HT-29 (cell line): ENCODE data around the gene SPAG16. TPM values are rescaled to one million over a fixed set of nuclear protein-coding genes. Genes with fewer than 3 reads are reported as not detected.
"Not testable (repeated sequence)": the region's sequence is repeated elsewhere in the genome, so short reads cannot be mapped to it uniquely, and the experiment has no call there.

Experiments
- DNase-seq: peaks from one replicate; pipeline ENCODE4 v3.0.0-alpha.2; 2015; ENCODE audit warnings: low spot score
- total RNA-seq: library from RNA; depleted of rRNA; stranded (reverse); fragments of >200 nt; shearing (Covaris generic); gene quantifications from 2 replicates; pipeline ENCODE4 v1.2.3, GENCODE V29; 2014

Gene SPAG16
- total RNA-seq, 1 experiment from 2014 or later = 16.2 TPM

DNA sequence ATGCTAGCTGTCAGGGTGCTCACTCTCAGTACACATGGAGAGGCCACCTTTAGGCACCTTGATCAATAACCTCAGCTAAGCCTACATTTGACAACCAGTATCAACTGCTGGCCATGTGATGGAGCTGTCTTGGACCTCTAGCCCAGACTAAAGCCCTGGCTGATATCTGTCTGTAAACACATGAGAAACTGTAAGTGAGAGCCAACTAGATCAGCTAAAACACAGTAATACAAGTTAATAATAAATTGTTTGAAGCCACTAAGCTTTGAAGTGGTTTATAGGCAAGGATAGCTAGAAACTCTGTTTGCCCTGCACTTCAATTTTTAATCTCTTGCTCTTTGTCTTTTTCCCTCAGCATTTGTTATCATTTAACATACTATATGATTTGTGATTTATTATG lies 407.1 kb downstream of the SPAG16 start:
- DNase-seq = no peak

DNA sequence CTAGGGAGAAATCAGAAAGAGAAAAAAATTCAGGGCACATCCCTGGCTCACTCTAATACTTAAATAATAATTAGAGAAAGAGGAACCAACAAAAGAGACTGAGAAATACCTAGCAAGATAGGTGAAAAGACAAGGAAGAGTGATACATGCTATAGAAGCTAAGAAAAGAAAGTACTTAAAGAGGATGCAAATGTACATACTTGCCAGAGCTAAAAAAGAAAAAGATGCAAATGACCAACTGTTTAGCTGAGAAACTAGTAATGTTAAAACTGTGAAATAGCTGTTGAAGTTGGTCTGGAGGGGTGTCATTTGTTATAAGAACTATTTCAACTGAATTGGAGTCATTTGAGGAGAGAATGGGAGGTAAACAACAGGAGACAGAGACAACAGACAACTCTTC lies 412.2 kb downstream of the SPAG16 start:
- no peak for DNase-seq

DNA sequence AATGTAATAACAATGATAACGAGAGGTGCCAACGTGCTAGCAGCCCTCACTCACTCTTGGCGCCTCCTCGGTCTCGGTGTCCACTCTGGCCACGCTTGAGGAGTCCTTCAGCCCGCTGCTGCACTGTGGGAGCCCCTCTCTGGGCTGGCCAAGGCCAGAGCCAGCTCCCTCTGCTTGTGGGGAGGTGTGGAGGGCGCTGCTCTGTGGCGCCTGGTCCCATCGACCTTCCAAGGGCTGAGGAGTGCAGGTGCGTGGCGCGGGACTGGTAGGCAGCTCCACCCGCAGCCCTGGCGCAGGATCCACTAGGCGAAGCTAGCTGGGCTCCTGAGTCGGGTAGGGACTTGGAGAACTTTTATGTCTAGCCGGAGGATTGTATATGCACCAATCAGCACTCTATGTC lies 417.1 kb downstream of the SPAG16 start:
- DNase-seq = not testable (repeated sequence)

DNA sequence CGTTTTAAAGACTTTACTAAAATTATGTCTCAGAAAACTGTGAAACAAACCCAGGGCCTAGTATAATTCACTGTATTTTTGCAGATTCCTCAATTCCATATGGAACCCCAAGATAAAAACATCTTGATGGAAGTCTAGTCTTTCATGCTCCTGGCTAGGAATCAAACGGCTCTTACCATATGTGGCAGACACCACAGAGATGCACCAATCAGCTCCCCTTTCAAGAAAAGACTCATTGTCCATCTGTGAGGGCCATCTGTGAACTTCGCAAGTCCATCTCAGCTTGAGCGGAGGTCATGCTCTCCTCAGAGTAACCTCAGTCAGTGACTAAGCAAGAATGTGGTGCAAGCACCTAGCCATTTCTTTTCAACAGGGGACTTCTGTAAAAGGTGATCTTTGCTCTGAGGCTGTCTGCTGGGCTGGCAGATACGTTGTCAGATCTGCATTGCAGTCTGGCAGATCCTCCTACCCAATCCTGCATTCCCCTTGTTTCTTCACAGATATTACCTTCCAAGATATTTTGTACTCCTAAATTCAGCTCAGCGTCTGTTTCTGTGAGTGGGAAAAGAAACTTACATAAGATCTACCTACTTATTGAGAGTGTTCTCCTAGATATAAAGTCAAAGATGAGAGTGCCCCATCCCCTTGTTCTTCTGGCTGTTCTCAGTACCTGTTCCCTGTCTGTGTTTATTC lies 419.3 kb downstream of the SPAG16 start:
- DNase-seq = no peak

DNA sequence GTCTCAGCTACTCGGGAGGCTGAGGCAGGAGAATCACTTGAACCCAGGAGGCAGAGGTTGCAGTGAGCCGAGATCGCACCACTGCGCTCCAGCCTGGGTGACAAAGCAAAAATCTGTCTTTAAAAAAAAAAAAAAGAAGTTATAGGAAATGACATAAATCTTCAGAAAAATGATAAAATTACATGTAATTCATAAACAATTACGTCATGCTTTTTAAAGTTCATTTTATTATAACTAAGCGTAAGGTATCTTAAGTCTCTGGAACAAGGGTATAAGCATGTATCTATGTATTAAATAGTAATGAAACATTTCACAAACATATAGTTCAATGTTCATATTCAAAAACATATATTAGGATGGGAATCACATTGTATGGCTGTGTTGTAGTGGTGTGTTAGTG lies 425.9 kb downstream of the SPAG16 start:
- DNase-seq = no peak

DNA sequence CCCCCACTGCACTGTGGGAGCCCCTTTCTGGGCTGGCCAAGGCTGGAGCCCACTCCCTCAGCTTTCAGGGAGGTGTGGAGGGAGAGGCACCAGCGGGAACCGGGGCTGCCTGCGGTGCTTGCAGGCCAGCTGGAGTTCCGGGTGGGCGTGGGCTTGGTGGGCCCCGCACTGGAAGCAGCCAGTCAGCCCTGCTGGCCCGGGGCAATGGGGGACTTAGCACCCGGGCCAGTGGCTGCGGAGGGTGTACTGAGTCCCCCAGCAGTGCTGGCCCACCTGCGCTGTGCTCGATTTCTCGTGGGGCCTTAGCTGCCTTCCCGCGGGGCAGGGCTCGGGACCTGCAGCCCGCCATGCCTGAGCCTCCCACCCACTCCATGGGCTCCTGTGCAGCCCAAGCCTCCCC lies 434.1 kb downstream of the SPAG16 start:
- not testable (repeated sequence) for DNase-seq

DNA sequence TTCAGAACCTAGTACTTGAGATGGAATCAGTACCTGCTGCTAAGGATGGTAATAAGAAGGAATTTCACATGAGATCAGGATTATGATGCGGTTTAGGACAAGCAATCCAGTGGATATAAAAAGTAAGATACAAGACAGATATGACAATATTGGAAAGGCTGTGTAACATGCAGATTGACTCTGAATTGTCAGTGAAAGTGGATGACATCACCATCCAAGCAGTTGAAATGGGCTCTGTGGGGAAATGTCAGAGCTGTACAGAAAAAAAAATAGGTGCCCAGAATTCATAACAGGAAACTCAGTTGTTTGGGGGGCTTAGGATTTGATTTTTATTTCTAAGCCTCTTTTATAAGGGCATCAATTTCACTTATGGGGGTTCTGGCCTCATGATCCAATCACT lies 438.3 kb downstream of the SPAG16 start:
- no peak for DNase-seq

DNA sequence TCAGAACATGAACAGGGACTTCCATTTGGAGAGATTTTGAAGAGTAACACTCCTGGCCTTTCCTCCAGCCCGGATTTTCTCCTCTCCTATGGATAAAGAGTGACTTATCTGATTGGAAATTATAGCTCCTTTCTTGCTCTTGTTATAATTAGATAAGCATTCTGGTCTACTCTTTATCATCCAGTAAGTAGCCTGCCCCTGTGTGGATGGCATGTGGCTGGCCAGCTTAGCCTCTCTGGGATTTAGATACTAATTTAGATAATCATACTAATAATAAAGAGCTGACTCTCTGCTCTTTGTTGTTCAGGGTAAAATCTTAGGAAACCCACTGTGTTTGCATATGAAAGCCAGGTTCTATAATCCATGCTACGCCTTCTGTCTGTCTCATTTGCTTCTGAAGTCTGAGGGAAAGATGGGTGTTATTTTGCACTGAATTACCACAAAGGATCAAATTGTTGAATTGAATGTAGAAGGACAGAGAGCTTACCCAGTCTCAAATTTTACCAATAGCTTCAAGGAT lies 438.8 kb downstream of the SPAG16 start:
- DNase-seq = no peak

DNA sequence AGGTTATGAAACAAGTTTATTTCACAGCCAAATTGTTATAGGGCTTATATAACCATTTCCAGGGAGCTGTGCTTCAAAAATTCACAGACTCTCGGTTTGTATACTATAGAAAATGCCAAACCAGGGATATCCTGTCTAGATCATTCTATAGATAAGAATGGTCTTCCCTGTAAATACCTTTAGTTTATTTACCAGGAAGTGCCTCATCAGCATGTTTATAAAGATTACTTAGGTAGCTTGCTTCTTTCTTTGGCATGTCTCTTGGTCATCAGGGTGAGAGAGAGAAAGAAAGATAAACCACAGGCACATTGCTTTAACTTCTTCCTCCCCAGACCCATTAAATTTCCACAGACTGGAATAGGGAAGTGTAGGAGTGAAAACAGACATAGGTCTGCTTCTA lies 439.4 kb downstream of the SPAG16 start:
- no peak for DNase-seq

DNA sequence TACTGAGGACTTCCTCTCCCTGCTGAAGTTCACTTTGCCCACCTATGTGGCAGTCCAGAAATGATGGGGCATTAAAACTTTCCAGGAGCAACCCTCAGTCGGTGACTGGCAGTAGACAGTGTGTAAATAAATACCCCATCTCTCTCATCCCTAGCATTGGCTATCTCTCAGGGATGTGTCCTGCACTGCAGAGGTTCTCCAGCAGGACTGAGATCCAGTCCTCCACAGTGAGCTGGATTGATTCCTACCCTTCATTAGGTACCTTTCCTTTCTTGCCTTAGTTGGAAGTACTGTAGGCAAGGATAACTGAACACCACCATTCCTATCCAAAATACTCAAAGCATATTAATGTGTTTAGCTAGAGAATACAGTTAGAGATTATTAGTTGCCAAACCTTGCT lies 441.8 kb downstream of the SPAG16 start:
- DNase-seq = no peak

DNA sequence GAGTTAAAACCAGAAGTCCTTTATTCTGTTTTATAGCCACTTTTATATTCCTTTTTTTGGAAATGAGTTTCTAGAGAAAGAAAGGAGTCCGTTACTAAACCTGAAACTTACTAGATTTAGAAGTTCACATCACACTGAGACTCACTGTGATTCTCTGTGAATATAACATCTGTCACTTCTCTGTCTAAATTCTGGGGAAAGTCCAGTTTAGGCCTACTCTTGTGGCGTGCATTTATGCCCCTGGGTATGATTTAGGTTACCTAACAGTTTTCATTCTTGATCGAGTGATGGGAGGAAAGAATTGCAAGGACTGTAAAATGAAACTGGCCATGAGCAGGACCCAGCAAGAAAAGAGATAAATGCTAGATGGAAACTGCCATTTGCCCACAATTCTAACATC lies 449.6 kb downstream of the SPAG16 start:
- DNase-seq = no peak

DNA sequence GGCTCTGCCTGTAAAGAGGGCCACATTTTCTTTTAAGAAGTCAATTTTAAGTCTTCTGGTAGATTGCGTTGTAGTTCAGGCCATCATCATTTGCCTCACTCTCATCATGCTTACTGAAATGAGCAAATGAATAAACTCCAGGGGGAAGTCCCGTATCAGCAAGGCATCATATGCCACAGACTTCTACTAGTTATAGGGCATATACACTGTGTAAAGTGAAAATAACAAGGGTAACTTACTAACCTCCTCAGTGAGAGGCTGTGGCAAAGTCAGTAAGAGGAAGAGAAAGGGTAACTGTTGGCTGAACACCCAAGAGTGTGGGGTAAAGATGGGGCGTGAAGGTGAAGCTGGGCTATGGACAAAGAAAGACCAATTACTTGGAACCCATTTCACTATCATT lies 456.2 kb downstream of the SPAG16 start:
- no peak for DNase-seq

DNA sequence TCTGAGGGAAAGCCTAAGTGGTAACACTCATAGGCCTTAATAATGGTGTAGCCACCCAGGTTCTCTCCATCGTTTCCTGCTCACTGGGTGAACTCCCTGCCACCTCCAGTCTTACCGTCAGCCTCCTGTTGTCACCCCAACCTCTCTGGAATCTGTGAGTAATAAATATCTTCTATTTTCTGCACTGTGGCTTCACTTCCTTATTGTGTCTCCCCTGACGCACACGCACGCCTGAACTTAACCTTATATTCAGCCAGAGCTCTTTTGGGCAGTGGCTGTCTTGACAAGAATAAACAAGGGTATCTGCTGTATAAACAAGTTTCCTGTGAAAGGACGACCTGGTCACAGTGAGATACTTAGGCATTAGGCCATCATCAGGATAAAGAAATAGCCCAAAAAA lies 467.2 kb downstream of the SPAG16 start:
- no peak for DNase-seq

DNA sequence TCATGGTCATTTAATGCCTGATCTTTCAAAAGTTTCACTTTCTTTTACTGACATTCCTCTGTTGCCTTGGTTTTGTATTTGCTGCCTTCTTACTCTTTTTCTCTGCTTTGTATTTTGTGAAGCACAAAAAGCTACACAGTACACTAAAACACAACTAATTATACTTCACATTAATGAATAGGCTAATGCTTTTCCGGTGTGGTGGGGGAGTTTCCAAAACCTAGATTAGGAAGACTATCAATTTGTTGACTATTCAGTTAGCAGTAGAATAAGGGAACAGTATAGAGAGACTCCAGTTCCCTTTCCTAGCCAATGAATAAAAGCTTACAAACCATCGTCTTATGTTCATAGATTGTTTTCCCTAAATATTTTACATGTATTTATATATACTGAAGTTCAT lies 468.3 kb downstream of the SPAG16 start:
- DNase-seq = no peak

DNA sequence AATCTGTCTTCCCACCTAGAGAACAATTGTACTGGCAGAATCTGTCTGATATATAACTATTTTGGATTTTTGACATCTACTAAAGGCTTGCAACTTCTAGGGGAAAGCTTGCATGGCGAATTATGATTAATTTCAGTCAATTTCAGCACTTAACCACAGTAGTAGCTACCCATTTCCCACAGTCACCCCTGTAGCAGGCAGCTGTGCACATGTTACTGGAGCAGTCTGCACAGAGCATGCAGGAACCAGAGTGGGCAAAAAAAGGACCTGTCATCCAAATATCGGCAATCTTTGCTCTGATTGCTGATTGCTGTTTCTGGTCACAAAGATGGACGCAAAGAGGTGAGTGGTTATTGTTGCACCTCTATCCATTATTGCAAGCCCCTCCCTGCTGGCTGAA lies 473.3 kb downstream of the SPAG16 start:
- DNase-seq = no peak

DNA sequence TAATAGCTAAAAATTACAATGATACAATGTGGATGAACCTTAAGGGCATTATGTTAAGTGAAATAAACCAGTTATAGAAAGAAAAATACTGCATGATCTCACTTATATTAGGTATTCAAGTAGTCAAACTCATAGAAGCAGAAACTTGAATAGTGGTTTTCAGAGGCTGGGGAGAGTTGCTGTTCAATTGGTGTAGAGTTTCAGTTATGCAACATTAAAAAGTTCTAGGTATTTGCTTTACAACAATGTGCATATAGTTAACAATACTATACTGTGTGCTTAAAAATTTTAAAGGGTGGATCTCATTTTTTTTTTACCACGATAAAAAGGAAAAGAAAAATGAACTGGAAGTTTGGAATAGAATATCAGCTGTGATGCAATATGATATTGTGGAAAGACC lies 479.1 kb downstream of the SPAG16 start:
- DNase-seq = no peak

DNA sequence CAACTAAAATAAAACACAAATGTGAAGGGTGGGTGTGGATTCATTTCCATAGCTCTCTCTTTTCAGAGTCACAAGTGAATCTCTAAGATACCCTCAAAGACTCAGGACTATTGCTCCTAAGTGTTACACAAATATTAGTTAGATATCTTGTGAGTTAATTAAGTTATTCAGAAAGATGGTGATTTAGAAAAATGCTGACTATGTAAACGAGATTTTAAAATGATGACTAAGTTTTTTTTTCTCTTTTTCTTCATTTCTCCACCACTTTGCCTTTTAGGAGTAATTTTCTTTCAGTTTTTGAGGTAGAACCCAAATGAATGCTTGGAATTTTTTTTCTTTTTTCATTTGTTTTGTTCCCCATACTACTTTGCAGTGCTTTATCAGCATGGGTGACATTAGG lies 479.7 kb downstream of the SPAG16 start:
- DNase-seq = no peak

DNA sequence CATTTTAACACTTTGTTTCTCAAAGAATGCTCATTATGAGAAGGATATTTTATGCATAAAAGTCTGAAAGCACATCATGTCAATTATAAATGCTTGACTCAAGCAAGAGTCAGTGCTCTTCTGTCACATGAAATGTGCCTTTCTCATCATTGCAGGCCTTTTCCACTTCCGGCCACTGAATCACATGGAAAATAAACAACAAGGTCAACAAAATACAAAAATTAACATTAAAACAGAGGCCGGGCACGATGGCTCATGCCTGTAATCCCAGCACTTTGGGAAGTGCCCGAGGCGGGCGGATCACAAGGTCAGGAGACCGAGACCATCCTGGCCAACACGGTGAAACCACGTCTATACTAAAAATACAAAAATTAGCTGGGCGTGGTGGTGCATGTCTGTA lies 480.6 kb downstream of the SPAG16 start:
- no peak for DNase-seq

DNA sequence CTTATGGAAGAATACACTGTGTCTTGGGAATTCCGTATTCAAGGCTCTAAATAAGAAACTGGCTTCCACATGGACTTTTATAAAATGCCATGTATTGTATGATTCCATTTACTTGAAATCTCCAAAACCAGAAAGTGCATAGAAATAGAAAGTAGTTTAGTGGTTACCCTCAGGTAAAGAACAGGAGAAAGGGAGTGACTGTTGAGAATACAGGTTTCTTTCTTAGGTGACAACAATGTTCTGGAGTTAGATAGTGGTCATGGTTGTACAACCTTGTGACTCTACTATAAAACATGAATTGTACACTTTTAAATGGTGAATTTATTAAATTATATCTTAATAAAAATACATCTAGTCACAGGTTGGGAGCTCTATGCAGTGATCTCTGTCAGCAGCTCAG lies 481.8 kb downstream of the SPAG16 start:
- DNase-seq = no peak

DNA sequence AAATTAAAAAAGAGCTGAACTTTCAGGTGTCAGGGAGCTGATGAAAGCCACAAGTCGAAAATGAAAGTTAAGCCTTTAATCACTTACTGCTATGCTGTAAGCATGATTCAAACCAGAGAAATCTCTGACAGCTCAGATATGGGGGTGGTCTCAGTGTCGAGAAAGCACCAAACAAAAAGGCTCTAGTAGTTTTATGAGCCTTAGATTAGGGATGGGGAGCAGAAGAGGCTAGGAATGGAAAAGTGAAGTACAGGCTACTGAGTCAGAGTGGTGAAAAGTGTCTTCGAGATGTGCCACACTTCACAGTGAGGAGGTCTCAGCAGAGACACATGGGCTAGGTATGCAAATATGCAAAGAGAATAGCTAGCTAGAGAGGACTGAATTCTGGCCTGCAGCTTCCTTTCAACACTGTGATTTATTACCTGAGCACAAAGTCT lies 482.2 kb downstream of the SPAG16 start:
- no peak for DNase-seq

DNA sequence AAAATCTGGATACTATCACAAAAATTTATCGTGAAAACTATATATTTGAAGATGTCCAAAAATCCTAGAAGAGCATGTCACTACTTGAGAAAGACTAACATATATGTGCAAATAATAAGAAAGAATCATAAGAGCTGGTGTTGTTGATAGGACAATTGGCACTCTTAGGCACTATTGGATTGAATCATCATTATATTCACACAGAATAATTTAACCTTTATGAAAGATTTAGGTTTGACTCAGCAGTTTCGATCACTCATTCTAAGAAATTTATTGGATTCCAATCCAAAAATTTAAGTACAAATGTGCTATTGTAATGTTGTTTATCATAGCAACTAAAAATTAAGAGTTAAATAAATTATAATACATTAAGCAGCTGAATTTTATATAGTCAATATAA lies 503.6 kb downstream of the SPAG16 start:
- DNase-seq = no peak

DNA sequence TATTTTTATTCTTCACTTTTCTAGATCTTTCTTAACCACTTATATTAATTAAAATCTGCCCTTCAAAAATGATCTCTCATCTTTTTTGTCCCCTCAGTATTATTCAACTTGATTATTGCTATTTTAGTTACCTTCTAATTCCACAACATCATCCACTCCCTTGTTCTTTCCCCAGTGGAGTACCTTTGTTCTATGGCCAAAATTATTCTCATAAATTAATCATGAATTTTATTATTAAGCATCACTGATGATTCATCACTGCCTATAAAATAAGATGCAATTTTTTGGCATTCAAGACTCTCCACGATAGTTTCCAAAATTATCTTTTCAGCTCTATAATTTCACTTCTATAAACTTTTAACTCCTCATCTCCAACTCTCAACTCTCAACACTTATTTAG lies 505.7 kb downstream of the SPAG16 start:
- no peak for DNase-seq

DNA sequence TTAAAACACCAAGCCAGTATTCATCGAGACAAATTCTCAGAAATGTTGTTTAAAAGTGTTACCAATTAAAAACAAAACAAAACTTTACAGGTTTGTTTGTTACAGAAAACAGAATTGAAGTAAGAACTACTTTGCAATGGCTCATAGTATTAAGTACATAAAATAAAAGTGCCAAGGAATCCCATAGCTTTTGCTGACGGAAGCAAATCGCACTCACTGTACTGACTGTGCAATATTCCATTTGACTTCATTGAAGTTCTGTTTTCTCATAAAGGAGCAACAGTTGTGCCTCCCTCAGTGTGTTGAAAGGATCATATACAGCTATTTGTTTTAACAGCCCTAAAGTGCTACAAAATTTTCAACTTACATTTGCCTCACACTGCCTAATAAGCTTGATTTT lies 507.8 kb downstream of the SPAG16 start:
- no peak for DNase-seq

DNA sequence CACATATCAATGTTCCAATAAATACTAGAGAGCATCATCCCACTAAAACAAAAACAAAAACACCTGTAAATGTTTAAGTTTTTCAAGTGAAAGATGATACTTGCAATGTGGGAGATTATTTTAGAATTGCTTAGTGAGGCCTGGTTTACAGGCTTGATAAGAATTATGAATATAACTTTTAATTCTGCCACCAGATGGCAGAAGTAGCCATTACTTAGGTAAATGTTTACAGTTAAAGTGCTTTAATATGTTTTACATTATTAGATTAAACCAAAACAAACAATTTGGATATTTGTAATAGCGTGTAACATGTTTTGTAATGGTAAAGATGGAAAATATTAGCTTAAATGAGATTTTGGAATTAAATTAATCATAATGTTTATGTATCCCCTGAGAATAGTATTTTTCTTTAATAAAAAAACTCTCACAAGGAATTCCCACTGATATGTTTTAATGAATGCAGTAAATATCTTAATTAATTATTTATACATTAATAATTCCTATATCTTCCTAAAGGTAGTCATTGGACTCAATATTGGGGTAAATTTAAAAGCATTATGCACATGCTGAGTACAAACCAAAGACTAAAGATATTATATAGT lies 522.0 kb downstream of the SPAG16 start:
- peak; percentile 55 for DNase-seq
